Psoas muscle (tissue), 8 donors: ENCODE results near the gene PLB1. TPM values are rescaled to one million over a fixed set of nuclear protein-coding genes. Genes with fewer than 3 reads are reported as not detected.

ENCODE experiments used
- ATAC-seq, 4 donors: fragments of 200-7000 bp; cut with Tn5 transposase; one replicate each; pipeline ENCODE4 v1.9.1; 2020; ENCODE audit warnings: moderate library complexity in 3 of 4, mild to moderate bottlenecking in 2 of 4
- DNase-seq, 2 donors: peaks; one replicate each; pipeline ENCODE4 v3.0.0-alpha.2; 2020
- H3K27ac ChIP-seq: fragments of 200-600 bp; one replicate; pipeline ENCODE4 v1.8.0; 2022
- H3K27me3 ChIP-seq, 3 donors: fragments of 200-600 bp in 1 of 3; one replicate each; pipeline versions ENCODE4 v1.6.1 to v1.8.0; 2013 to 2022; ENCODE audit warnings: low read length in 2 of 3, mild to moderate bottlenecking in 2 of 3, moderate library complexity in 1 of 3; ENCODE audit not compliant: insufficient read depth in 3 of 3
- H3K36me3 ChIP-seq, 2 donors: fragments of 200-600 bp in 1 of 2; one replicate each; pipeline versions ENCODE4 v1.6.1 to v1.8.0; 2013 to 2022; ENCODE audit warnings: low read depth in 1 of 2, mild to moderate bottlenecking in 1 of 2, moderate library complexity in 1 of 2; ENCODE audit not compliant: insufficient read depth in 1 of 2
- H3K4me1 ChIP-seq: fragments of 200-600 bp; one replicate; pipeline ENCODE4 v1.8.0; 2022
- H3K4me3 ChIP-seq: fragments of 200-600 bp; one replicate; pipeline ENCODE4 v1.8.0; 2022; ENCODE audit warnings: mild to moderate bottlenecking
- H3K9me3 ChIP-seq: fragments of 200-600 bp; one replicate; pipeline ENCODE4 v1.8.0; 2022
- CTCF ChIP-seq: fragments of 200-600 bp; IDR thresholded peaks from one replicate; pipeline ENCODE4 v1.8.0; 2022; ENCODE audit warnings: antibody characterized with exemption
- WGBS, 3 donors: extraction: QIAGEN DNeasy Blood & Tissue Kit; methylation state at CpG; one replicate each; pipeline versions ENCODE4 v1.1.6 to v1.1.7; 2013; 5-methylcytosine and 5-hydroxymethylcytosine counted together
- intact Hi-C, 2 donors: fragments of 100-400 bp; cut with DNase I; formaldehyde crosslinking; loops; one replicate each; pipeline versions ENCODE4 v1.11.0 to v1.14.2; 2022
- long read RNA-seq, 2 donors: library from polyadenylated mRNA; unstranded; transcript quantifications; one replicate each; pipeline ENCODE4 v2.0.0, GENCODE V29; 2021
- polyA plus RNA-seq, 3 donors: library from polyadenylated mRNA; stranded (reverse); fragments of 200-250 nt; gene quantifications; one replicate each; pipeline ENCODE4 v1.2.3, GENCODE V29; 2013
- total RNA-seq, 4 donors: library from RNA; stranded (reverse); fragmentation: NEBNext Ultra II Directional in 2 of 4; extraction: Animal tissue kit (Norgen Biotek cat#: 25700) in 2 of 4; gene quantifications; one replicate each; pipeline versions ENCODE4 v1.2.1 to v1.2.4, GENCODE V29; 2021 to 2023
- donor health status: healthy with polysubstance abuse.
- donor health status: DM: no; HTN: no; CAD: no; lungs with moderate emphysema.
- donor health status: Bipolar disorder and iron deficiency.
- donor health status: healthy.
- donor health status: DM: yes; HTN: yes; CAD: no.
- donor health status: DM: no; HTN: no; CAD: no.
- donor health status: DM: no; HTN: no; CAD: no.
- donor health status: DM: yes; HTN: yes; CAD: no.

The PLB1 gene
- total RNA-seq (1 to 10 TPM in 3 of 4 donors, under 1 TPM in 1; 0.89 to 4.9 (median 2.0) TPM), polyA plus RNA-seq (1 to 10 TPM in 1 of 3 donors, under 1 TPM in 2; 0.63 to 1.7 (median 0.74) TPM)
- long read RNA-seq, donor 1, partial matches to known transcripts: 0 of 1 reads
- long read RNA-seq, donor 1, other reads (novel, unspliced or antisense): 1 of 1 reads
- long read RNA-seq, donor 2, partial matches to known transcripts: 1 of 4 reads
- long read RNA-seq, donor 2, other reads (novel, unspliced or antisense): 3 of 4 reads

- Histone ChIP-seq H3K27me3 (no peaks in the 10 kb centered on the region), H3K36me3 (no peaks in the 10 kb centered on the region), H3K9me3 (no peaks in the 10 kb centered on the region), H3K27ac (no peak within 1 kb of the TSS), H3K4me1 (no peaks in the 10 kb centered on the region), H3K4me3 (no peak within 1 kb of the TSS)
- intact Hi-C loops: no loop called here
- TF ChIP-seq CTCF: no peak
- 69 to 76% (median 74%) methylated on average over 14 of the region's 14 CpGs for WGBS, 3 donors
- no peak for DNase-seq
- no peak for ATAC-seq
These were observed at the start of gene PLB1 for GRCh38 chr2:28495551-28496250. Gene PLB1 (plus strand): TSS chr2:28496060. CDS start chr2:28496115, 55 bp downstream.

- Histone ChIP-seq H3K4me1 (no peaks in the 10 kb centered on the region), H3K4me3 (no peak overlapping the region), H3K27ac (no peak overlapping the region), H3K27me3 (no peaks in the 10 kb centered on the region), H3K36me3 (no peaks in the 10 kb centered on the region), H3K9me3 (no peaks in the 10 kb centered on the region)
- no peak for ATAC-seq
- no peak for TF ChIP-seq CTCF
- no peak for DNase-seq
- intact Hi-C loops: no loop called here
These were observed 49.3 kb upstream of the PLB1 start for GRCh38 chr2:28446531-28446930.

GRCh38 chr2:28447086-28447485, 48.8 kb upstream of the PLB1 start:
- Histone ChIP-seq H3K27ac (no peak overlapping the region), H3K4me1 (no peaks in the 10 kb centered on the region), H3K27me3 (no peaks in the 10 kb centered on the region), H3K9me3 (no peaks in the 10 kb centered on the region), H3K36me3 (no peaks in the 10 kb centered on the region), H3K4me3 (no peak overlapping the region)
- TF ChIP-seq CTCF: no peak
- ATAC-seq (no peak), DNase-seq (no peak)
- intact Hi-C loops: no loop called here
- 69 to 81% (median 77%) methylated on average over 3 of the region's 3 CpGs for WGBS, 3 donors

- no peak for ATAC-seq
- intact Hi-C loops: no loop called here
- Histone ChIP-seq H3K36me3 (no peaks in the 10 kb centered on the region), H3K9me3 (no peaks in the 10 kb centered on the region), H3K4me3 (no peak overlapping the region), H3K4me1 (no peaks in the 10 kb centered on the region), H3K27me3 (no peaks in the 10 kb centered on the region), H3K27ac (no peak overlapping the region)
- no peak for DNase-seq
- TF ChIP-seq CTCF: no peak
- WGBS, 3 donors: 75 to 83% (median 80%) methylated on average over 8 of the region's 8 CpGs
These were observed 47.7 kb upstream of the PLB1 start for GRCh38 chr2:28447943-28448792.
